Panc1 (cell line): Measurements from ENCODE around the gene NADSYN1. TPM values are rescaled to one million over a fixed set of nuclear protein-coding genes. Genes with fewer than 3 reads are reported as not detected.

Experiments
- ATAC-seq: fragments of 200-7000 bp; cut with Tn5 transposase; 2 replicates; pipeline ENCODE4 v1.9.1; 2020; ENCODE audit warnings: mild to moderate bottlenecking, moderate library complexity
- BruUV-seq: library from RNA; stranded (reverse); fragments of 400-500 nt; replicated peaks from 2 replicates; lab custom pipeline; 2021; lab: Mats Ljungman, UMichigan
- CTCF ChIA-PET: fragments of 300-600 bp; sonication (Branson Sonifier 250); formaldehyde crosslinking; loops from one replicate; lab custom pipeline; 2022; ENCODE audit warnings: antibody characterized with exemption; lab: Charles Lee
- POLR2A ChIA-PET: fragments of 300-600 bp; sonication (Branson Sonifier 250); formaldehyde crosslinking; loops from one replicate; lab custom pipeline; 2022; ENCODE audit warnings: antibody characterized with exemption; lab: Charles Lee
- DNase-seq: peaks from one replicate; pipeline ENCODE4 v3.0.0-alpha.2; 2010; ENCODE audit warnings: low read depth, low spot score
- H3K27ac ChIP-seq: 2 replicates; pipeline ENCODE4 v1.5.1; 2011; ENCODE audit warnings: mild to moderate bottlenecking, low read length, inconsistent platforms
- H3K27me3 ChIP-seq: fragments of 200-500 bp; sonication (Bioruptor generic); 2 replicates; pipeline ENCODE4 v1.6.0; 2014; ENCODE audit warnings: low read length, inconsistent platforms; ENCODE audit not compliant: control insufficient read depth, insufficient read depth
- H3K36me3 ChIP-seq: fragments of 200-500 bp; sonication (Bioruptor generic); 2 replicates; pipeline ENCODE4 v1.5.1; 2014; ENCODE audit warnings: inconsistent platforms, mild to moderate bottlenecking, low read length, moderate library complexity; ENCODE audit not compliant: control insufficient read depth, insufficient read depth
- H3K4me1 ChIP-seq: 2 replicates; pipeline ENCODE4 v1.5.1; 2011; ENCODE audit warnings: inconsistent platforms, mild to moderate bottlenecking, low read length, moderate library complexity; ENCODE audit not compliant: control insufficient read depth, insufficient read depth
- H3K4me3 ChIP-seq, 2 experiments: 2 replicates each; pipeline ENCODE4 v1.5.1; 2011 to 2012; ENCODE audit warnings: low read depth in 2 of 2, low read length in 2 of 2, mild to moderate bottlenecking in 2 of 2, inconsistent platforms in 1 of 2, moderate library complexity in 1 of 2
- H3K9me3 ChIP-seq: fragments of 200-500 bp; sonication (Bioruptor generic); 2 replicates; pipeline ENCODE4 v1.5.1; 2014; ENCODE audit warnings: low read depth, mild to moderate bottlenecking, inconsistent platforms, low read length, moderate library complexity; ENCODE audit not compliant: control insufficient read depth, insufficient read depth
- CTCF ChIP-seq: fragments of 450-650 bp; IDR thresholded peaks from 2 replicates; pipeline ENCODE4 v1.5.1; 2017; ENCODE audit warnings: mild to moderate bottlenecking
- POLR2AphosphoS5 ChIP-seq: IDR thresholded peaks from 2 replicates; pipeline ENCODE4 v1.6.1; 2012; ENCODE audit warnings: mild to moderate bottlenecking, low read depth, low read length, moderate library complexity
- REST ChIP-seq, 2 experiments: IDR thresholded peaks; 2 replicates each; pipeline ENCODE4 v1.6.1; 2011 to 2012; ENCODE audit warnings: low read depth in 2 of 2, control low read depth in 1 of 2, low read length in 1 of 2, mild to moderate bottlenecking in 1 of 2, moderate library complexity in 1 of 2; ENCODE audit not compliant: insufficient read depth in 1 of 2
- SIN3A ChIP-seq: IDR thresholded peaks from 2 replicates; pipeline ENCODE4 v1.6.1; 2012; ENCODE audit warnings: low read depth, mild to moderate bottlenecking, low read length, moderate library complexity, borderline replicate concordance; ENCODE audit not compliant: insufficient read depth
- TCF7L2 ChIP-seq: IDR thresholded peaks from 2 replicates; pipeline ENCODE4 v1.6.1; 2011; ENCODE audit warnings: mild to moderate bottlenecking, low read depth, low read length, inconsistent platforms
- in situ Hi-C: cut with HindIII; loops from 2 replicates; pipeline ENCODE4 v1.10.0; 2016; ENCODE audit warnings: low sequenced_read_pairs, low pct_unique_long_range_greater_than_20kb
- intact Hi-C: fragments of 100-400 bp; cut with micrococcal nuclease; formaldehyde crosslinking; loops from one replicate; pipeline ENCODE4 v1.10.0; 2022; ENCODE audit not compliant: unreplicated experiment
- total RNA-seq: library from RNA; stranded (reverse); gene quantifications from one replicate; pipeline ENCODE4 v1.2.1, GENCODE V29; 2021; ENCODE audit not compliant: unreplicated experiment

Gene NADSYN1
- total RNA-seq, 1 experiment from 2014 or later = 76.1 TPM

DNA sequence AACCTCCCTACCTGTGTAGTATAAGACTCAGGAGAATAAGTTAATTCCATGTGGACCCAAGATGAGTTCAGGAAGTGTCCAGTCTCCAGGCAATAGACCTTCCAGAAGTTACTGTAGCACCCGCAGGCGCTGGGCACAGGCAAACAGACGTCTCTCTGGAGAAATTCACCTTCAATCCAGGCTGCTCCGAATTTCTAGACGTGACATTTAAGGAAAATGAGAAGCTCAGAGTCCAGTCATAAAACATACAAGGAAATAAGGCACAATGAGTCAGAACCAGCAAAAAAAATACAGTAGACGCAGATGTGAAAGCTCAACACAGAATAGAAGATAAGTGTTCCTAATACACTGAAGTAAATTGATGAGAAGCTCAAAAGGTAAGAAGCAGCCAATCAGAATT is 14.2 kb downstream of the NADSYN1 start:
- ATAC-seq = no peak
- intact Hi-C loops = no loop called here
- in situ Hi-C loops = no loop called here
- no TSS peak for BruUV-seq
- Histone ChIP-seq H3K27me3 (no peaks in the 10 kb centered on the region), H3K36me3 (no peaks in the 10 kb centered on the region), H3K9me3 (peaks cover 9% of the 10 kb centered on the region; the same call in 1 of the 2 replicates), H3K4me3 (no peak overlapping the region), H3K27ac (no peak overlapping the region), H3K4me1 (no peaks in the 10 kb centered on the region)
- no peak for DNase-seq
- TF ChIP-seq POLR2AphosphoS5 (no peak), TCF7L2 (no peak), REST (IDR thresholded peaks at IDR 0.05; ENCODE audit: insufficient read depth in 1 of 2, low read depth in 2 of 2, low read length in 1 of 2) (no peak), SIN3A (no peak), CTCF (no peak)
- ChIA-PET CTCF (no interaction called here), POLR2A (no interaction called here)

- Histone ChIP-seq H3K36me3 (peaks cover 2% of the 10 kb centered on the region), H3K9me3 (peaks cover 9% of the 10 kb centered on the region; the same call in 1 of the 2 replicates), H3K27ac (no peak overlapping the region), H3K27me3 (no peaks in the 10 kb centered on the region), H3K4me3 (no peak overlapping the region), H3K4me1 (no peaks in the 10 kb centered on the region)
- CTCF ChIA-PET = no interaction called here
- POLR2A ChIA-PET = no interaction called here
- no peak for DNase-seq
- BruUV-seq = no TSS peak
- ATAC-seq = no peak
- intact Hi-C loops (no loop called here), in situ Hi-C loops (no loop called here)
- no peak for TF ChIP-seq CTCF
- TF ChIP-seq POLR2AphosphoS5 = no peak
- no peak for TF ChIP-seq SIN3A
- no peak for TF ChIP-seq TCF7L2
Observed at GRCh38 chr11:71470946-71471345, 17.9 kb downstream of the NADSYN1 start.
